ENCODE measurements around the gene MALRD1.

Gene MALRD1

GRCh38 chr10:19048891-19049290 lies 290 bp downstream of the MALRD1 start:
- H3K27me3 ChIP-seq (ENCODE audit: control insufficient read depth, insufficient read depth, low read length), result no peaks in the 10 kb centered on the region
- no peaks in the 10 kb centered on the region for H3K36me3 ChIP-seq (ENCODE audit: control insufficient read depth, insufficient read depth, low read length)
- no peak overlapping the region for H3K9ac ChIP-seq (ENCODE audit: low read length)
- no peaks in the 10 kb centered on the region for H3K4me1 ChIP-seq (ENCODE audit: control insufficient read depth, insufficient read depth, low read length)
- H3K4me3 ChIP-seq (ENCODE audit: low read length), result no peak overlapping the region
- H3K27ac ChIP-seq (ENCODE audit: low read depth, low read length), result no peak overlapping the region

- no peak overlapping the region for H3K4me3 ChIP-seq (ENCODE audit: low read length)
- no peaks in the 10 kb centered on the region for H3K36me3 ChIP-seq (ENCODE audit: control insufficient read depth, insufficient read depth, low read length)
- H3K4me1 ChIP-seq (ENCODE audit: control insufficient read depth, insufficient read depth, low read length), result no peaks in the 10 kb centered on the region
- no peak overlapping the region for H3K9ac ChIP-seq (ENCODE audit: low read length)
- no peaks in the 10 kb centered on the region for H3K27me3 ChIP-seq (ENCODE audit: control insufficient read depth, insufficient read depth, low read length)
- no peak overlapping the region for H3K27ac ChIP-seq (ENCODE audit: low read depth, low read length)
Measured at GRCh38 chr10:19049567-19049966, 966 bp downstream of the MALRD1 start.

DNA sequence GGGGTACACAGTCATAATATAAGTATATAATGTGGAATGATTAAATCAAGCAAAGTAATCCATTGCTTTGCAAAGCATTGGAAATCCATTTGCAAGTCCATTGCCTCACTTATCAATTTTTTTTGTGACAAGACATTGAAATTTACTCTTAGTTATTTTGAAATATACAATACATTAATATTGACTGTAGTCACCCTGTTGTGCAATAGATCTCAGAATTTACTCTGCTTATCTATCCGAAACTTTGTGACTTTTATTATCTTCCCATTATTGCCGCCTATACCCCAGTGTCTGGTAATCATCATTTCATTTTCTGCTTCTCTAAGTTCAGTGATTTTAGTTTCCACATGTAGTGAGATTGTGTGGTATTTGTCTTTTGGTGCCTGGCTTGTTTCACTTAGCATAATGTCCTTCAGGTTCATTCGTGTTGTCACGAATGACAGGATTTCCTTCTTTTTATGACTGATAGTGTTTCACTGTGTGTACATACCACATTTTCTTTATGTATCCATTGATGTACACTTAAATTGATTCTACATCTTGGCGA lies 5.8 kb downstream of the MALRD1 start:
- Histone ChIP-seq H3K4me1 (ENCODE audit: control insufficient read depth, insufficient read depth, low read length) (no peaks in the 10 kb centered on the region), H3K27ac (ENCODE audit: low read depth, low read length) (no peak overlapping the region), H3K9ac (ENCODE audit: low read length) (no peak overlapping the region), H3K4me3 (ENCODE audit: low read length) (no peak overlapping the region), H3K27me3 (ENCODE audit: control insufficient read depth, insufficient read depth, low read length) (no peaks in the 10 kb centered on the region), H3K36me3 (ENCODE audit: control insufficient read depth, insufficient read depth, low read length) (no peaks in the 10 kb centered on the region)

DNA sequence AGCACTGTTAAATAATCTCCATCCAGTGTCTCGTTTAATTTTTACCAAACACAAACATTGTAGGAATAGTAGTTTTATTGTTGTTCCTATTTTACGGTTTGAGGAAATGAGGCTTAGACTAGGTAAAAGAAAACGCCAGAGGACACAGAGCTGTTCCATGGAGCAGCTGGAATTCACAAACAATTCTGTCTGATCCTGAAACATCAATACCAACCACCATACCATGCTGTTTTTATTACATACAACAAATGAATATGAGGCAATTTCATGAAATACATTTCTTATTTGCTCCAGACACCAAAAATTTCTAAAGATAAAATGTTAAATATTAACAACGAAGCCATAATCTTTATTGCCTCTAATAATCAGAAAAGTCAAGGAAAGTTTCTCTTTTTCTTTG lies 9.4 kb downstream of the MALRD1 start:
- Histone ChIP-seq H3K27me3 (ENCODE audit: control insufficient read depth, insufficient read depth, low read length) (no peaks in the 10 kb centered on the region), H3K9ac (ENCODE audit: low read length) (no peak overlapping the region), H3K27ac (ENCODE audit: low read depth, low read length) (no peak overlapping the region), H3K4me1 (ENCODE audit: control insufficient read depth, insufficient read depth, low read length) (no peaks in the 10 kb centered on the region), H3K36me3 (ENCODE audit: control insufficient read depth, insufficient read depth, low read length) (no peaks in the 10 kb centered on the region), H3K4me3 (ENCODE audit: low read length) (no peak overlapping the region)

- Histone ChIP-seq H3K4me1 (ENCODE audit: control insufficient read depth, insufficient read depth, low read length) (no peaks in the 10 kb centered on the region), H3K27me3 (ENCODE audit: control insufficient read depth, insufficient read depth, low read length) (no peaks in the 10 kb centered on the region), H3K36me3 (ENCODE audit: control insufficient read depth, insufficient read depth, low read length) (no peaks in the 10 kb centered on the region), H3K27ac (ENCODE audit: low read depth, low read length) (no peak overlapping the region), H3K9ac (ENCODE audit: low read length) (no peak overlapping the region), H3K4me3 (ENCODE audit: low read length) (no peak overlapping the region)
Measured at GRCh38 chr10:19063986-19064385, 15.4 kb downstream of the MALRD1 start.

DNA sequence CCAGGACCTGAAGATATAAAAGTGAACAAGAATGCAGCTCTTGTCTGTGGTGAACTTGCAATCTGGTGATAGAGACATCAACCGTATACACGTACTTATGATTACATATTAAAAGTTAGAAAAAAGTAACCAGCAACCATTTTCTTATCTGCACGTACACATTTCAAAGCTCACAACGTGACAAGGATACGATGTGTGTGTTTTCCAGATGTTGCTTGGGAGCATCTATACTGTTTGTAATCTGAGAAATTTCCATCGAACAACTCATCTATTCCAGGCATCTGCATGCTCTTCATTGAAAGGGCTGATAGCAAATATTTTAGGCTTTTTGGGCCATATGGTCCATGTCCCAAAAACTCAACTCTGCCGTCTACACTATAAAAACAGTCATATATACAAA lies 23.3 kb downstream of the MALRD1 start:
- Histone ChIP-seq H3K4me3 (ENCODE audit: low read length) (no peak overlapping the region), H3K9ac (ENCODE audit: low read length) (no peak overlapping the region), H3K27ac (ENCODE audit: low read depth, low read length) (no peak overlapping the region), H3K4me1 (ENCODE audit: control insufficient read depth, insufficient read depth, low read length) (no peaks in the 10 kb centered on the region), H3K36me3 (ENCODE audit: control insufficient read depth, insufficient read depth, low read length) (no peaks in the 10 kb centered on the region), H3K27me3 (ENCODE audit: control insufficient read depth, insufficient read depth, low read length) (no peaks in the 10 kb centered on the region)

GRCh38 chr10:19077276-19077675 lies 28.7 kb downstream of the MALRD1 start:
- Histone ChIP-seq H3K27ac (ENCODE audit: low read depth, low read length) (no peak overlapping the region), H3K4me1 (ENCODE audit: control insufficient read depth, insufficient read depth, low read length) (no peaks in the 10 kb centered on the region), H3K36me3 (ENCODE audit: control insufficient read depth, insufficient read depth, low read length) (no peaks in the 10 kb centered on the region), H3K4me3 (ENCODE audit: low read length) (no peak overlapping the region), H3K27me3 (ENCODE audit: control insufficient read depth, insufficient read depth, low read length) (no peaks in the 10 kb centered on the region), H3K9ac (ENCODE audit: low read length) (no peak overlapping the region)

DNA sequence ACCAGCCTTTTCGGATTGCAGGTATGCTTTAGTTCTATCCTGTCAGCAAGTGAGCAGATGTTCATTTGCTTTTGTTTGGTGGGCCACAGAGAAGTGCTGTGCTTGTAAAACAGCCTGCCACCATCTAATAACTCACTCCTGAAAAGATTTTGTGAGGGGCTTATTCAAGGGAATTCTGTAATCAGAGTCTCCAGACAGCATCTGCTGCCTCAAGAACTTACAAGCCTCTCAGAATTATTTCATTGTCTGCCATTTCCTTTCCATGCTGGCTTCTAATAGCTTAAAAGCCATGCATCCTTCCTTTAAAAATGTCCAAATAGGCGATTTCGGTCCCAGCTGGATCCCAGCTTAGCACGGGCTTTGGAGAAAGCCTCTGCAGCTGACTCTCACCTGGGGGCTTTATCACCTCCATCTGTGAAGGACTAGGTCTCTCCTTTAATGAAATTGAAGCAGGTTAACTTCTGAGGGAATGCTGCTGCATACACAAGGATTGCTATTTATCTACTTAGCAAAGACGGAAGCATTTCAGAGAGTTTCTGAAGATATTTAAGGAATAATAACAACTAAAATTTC lies 48.0 kb downstream of the MALRD1 start:
- Histone ChIP-seq H3K27ac (ENCODE audit: low read depth, low read length) (no peak overlapping the region), H3K4me1 (ENCODE audit: control insufficient read depth, insufficient read depth, low read length) (no peaks in the 10 kb centered on the region), H3K9ac (ENCODE audit: low read length) (no peak overlapping the region), H3K36me3 (ENCODE audit: control insufficient read depth, insufficient read depth, low read length) (no peaks in the 10 kb centered on the region), H3K4me3 (ENCODE audit: low read length) (no peak overlapping the region), H3K27me3 (ENCODE audit: control insufficient read depth, insufficient read depth, low read length) (no peaks in the 10 kb centered on the region)

DNA sequence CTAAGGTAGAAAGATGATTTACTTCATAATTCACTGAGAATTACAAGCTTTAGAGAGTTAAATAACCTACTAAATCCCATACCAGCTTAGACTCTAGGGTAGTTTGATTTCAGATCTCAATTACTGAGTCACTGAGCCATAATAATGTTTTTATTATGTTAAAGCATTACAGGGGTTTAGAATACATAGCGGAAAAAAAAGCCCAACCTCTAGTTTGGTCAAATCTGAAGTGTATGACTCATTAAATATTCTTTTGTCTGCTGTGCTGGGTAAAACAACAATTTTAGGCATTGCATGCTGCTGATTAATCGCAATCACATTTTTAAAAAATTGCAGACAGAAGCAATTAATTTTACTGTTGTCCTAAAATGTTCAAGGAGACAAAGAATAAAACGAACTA lies 48.5 kb downstream of the MALRD1 start:
- Histone ChIP-seq H3K4me1 (ENCODE audit: control insufficient read depth, insufficient read depth, low read length) (no peaks in the 10 kb centered on the region), H3K27ac (ENCODE audit: low read depth, low read length) (no peak overlapping the region), H3K27me3 (ENCODE audit: control insufficient read depth, insufficient read depth, low read length) (no peaks in the 10 kb centered on the region), H3K9ac (ENCODE audit: low read length) (no peak overlapping the region), H3K36me3 (ENCODE audit: control insufficient read depth, insufficient read depth, low read length) (no peaks in the 10 kb centered on the region), H3K4me3 (ENCODE audit: low read length) (no peak overlapping the region)

DNA sequence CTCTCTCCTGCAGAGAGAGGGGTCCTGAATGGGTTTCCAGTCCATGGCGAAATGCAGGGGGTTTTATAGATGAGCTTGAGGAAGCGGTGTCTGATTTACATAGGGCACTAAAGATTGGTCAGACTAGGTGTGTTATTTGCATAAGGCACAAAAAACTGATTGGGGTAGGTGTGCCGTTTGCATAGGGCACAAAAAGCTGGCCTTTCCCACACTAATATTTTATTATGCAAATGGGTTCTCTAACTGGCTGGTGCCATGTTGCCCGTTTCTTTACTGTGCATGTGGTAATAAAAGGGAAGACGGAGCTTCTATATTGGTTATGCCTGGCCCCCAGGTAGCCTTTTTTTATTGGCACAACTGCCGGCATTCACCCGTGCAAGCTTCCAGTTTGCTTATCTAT lies 50.2 kb downstream of the MALRD1 start:
- Histone ChIP-seq H3K4me3 (ENCODE audit: low read length) (no peak overlapping the region), H3K27ac (ENCODE audit: low read depth, low read length) (no peak overlapping the region), H3K27me3 (ENCODE audit: control insufficient read depth, insufficient read depth, low read length) (no peaks in the 10 kb centered on the region), H3K4me1 (ENCODE audit: control insufficient read depth, insufficient read depth, low read length) (no peaks in the 10 kb centered on the region), H3K9ac (ENCODE audit: low read length) (no peak overlapping the region), H3K36me3 (ENCODE audit: control insufficient read depth, insufficient read depth, low read length) (no peaks in the 10 kb centered on the region)

DNA sequence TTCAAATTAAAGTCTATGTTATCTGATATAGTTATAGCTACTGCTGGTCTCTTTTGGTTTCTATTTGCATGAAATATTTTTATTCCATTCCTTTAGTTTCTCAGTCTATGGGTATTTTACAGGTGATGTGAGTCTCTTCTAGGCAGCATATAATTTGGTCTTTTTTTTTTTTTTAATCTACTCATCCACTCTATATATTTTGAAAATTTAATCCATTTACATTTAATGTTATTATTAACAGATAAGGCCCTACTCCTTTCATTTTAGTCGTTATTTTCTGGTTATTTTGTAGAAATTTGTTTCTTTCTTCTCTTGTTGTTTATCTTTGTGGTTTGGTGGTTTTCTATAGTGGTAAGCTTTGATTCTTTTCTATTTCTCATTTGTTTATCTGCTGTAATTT lies 58.8 kb downstream of the MALRD1 start:
- Histone ChIP-seq H3K4me3 (ENCODE audit: low read length) (no peak overlapping the region), H3K27ac (ENCODE audit: low read depth, low read length) (no peak overlapping the region), H3K36me3 (ENCODE audit: control insufficient read depth, insufficient read depth, low read length) (no peaks in the 10 kb centered on the region), H3K27me3 (ENCODE audit: control insufficient read depth, insufficient read depth, low read length) (no peaks in the 10 kb centered on the region), H3K9ac (ENCODE audit: low read length) (no peak overlapping the region), H3K4me1 (ENCODE audit: control insufficient read depth, insufficient read depth, low read length) (no peaks in the 10 kb centered on the region)

DNA sequence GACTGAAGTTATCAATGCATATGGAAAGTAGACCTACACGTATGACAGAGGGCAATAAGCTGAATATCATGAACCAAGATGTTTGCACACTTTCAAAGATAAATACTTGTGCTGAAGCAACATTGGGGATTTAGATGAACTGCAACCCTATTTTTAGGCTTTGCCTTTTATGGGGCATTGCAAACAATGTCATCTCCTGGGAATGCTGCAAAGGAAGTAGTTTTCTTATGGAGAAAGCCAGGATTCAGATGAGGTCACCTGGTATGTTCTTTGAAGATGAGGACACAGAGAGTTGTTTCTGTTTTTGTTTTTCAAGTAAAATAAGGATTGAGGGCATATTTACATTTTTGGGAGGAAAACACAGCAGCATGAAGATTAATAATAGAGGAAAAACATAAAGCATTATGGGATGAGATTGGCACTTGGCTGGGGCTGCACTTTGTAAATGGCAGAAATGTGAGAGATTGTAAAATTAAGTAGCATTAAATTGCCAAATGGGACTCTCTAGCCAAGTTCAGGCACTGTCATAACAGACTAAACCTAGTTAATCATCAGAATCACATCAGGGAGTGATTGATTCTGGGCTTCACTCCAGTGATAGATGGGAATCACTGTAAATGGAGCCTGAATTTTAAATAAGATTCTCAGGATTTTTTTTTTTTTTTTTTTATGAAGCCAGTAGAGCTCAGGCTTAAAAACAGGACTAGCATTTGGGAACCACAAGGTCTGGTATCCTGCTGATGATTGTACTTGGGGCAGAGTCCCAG lies 63.1 kb downstream of the MALRD1 start:
- H3K36me3 ChIP-seq (ENCODE audit: control insufficient read depth, insufficient read depth, low read length), result no peaks in the 10 kb centered on the region
- no peaks in the 10 kb centered on the region for H3K27me3 ChIP-seq (ENCODE audit: control insufficient read depth, insufficient read depth, low read length)
- no peaks in the 10 kb centered on the region for H3K4me1 ChIP-seq (ENCODE audit: control insufficient read depth, insufficient read depth, low read length)
- no peak overlapping the region for H3K9ac ChIP-seq (ENCODE audit: low read length)
- H3K4me3 ChIP-seq (ENCODE audit: low read length), result no peak overlapping the region
- H3K27ac ChIP-seq (ENCODE audit: low read depth, low read length), result no peak overlapping the region

DNA sequence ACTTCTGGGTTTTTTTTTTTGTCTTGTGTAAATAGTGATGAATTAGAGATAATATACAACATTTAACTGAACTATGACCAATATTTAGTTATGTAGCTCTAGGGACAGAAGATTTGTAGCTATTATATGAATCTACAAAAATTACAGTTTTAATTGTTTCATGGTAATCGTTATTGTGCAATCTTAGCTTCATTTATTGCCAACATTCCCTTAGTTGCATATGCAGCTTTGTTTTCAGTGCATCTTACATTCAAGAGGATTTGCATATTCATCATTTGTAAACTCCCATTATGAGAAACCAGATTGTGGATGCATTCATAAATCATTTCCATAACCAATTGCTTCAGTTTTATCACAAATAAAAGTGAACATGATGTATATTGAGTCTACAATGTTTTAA lies 68.8 kb downstream of the MALRD1 start:
- Histone ChIP-seq H3K36me3 (ENCODE audit: control insufficient read depth, insufficient read depth, low read length) (no peaks in the 10 kb centered on the region), H3K4me3 (ENCODE audit: low read length) (no peak overlapping the region), H3K27me3 (ENCODE audit: control insufficient read depth, insufficient read depth, low read length) (no peaks in the 10 kb centered on the region), H3K27ac (ENCODE audit: low read depth, low read length) (no peak overlapping the region), H3K9ac (ENCODE audit: low read length) (no peak overlapping the region), H3K4me1 (ENCODE audit: control insufficient read depth, insufficient read depth, low read length) (no peaks in the 10 kb centered on the region)

All from rectal smooth muscle tissue (tissue), 1 donor.